Mesenteric fat pad (tissue), 1 donor: Measurements from ENCODE around the gene PIP5K1B. TPM values are rescaled to one million over a fixed set of nuclear protein-coding genes. Genes with fewer than 3 reads are reported as not detected.

Experiments
- DNase-seq: peaks from one replicate; pipeline ENCODE4 v3.0.0-alpha.2; 2020; ENCODE audit warnings: low spot score
- total RNA-seq: library from RNA; stranded (reverse); fragmentation: NEBNext Ultra II Directional; extraction: Animal tissue kit (Norgen Biotek cat#: 25700); gene quantifications from one replicate; pipeline ENCODE4 v1.2.1, GENCODE V29; 2021
- donor health status: DM: yes; HTN: yes; CAD: no.

PIP5K1B gene
- total RNA-seq, 1 donor from 2014 or later = 0.74 TPM

DNA sequence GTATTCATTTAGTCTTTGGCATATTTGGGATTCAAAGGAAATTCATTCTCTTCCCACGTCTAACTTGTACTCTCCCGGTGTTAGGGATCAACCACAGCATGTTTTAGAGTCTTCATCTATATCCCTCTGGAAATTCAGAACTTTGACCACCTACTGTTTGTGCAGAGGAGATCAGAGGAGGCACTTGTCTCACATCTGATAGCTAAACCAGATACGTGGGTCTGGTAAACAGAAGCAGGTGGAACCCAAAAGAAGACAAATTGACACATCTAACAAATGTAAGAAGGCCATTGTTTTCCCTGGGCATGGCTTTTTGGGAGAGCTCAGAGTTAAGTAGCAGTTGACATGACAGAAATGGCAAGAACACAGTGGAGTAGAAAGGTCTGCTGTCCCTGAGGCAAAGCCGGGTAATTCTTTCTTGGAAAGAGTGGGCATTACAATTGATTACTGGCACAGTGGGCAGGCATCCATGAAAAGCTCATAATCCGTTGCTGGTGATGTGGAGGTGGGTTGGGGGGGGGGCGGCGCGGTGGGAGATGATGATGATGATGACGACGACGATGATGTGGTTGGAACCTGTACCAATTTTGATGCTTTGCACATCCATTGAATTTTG, 27.5 kb downstream of the PIP5K1B start:
- no peak for DNase-seq

- DNase-seq = no peak
Observed at GRCh38 chr9:68733021-68733405, 28.0 kb downstream of the PIP5K1B start.

DNA sequence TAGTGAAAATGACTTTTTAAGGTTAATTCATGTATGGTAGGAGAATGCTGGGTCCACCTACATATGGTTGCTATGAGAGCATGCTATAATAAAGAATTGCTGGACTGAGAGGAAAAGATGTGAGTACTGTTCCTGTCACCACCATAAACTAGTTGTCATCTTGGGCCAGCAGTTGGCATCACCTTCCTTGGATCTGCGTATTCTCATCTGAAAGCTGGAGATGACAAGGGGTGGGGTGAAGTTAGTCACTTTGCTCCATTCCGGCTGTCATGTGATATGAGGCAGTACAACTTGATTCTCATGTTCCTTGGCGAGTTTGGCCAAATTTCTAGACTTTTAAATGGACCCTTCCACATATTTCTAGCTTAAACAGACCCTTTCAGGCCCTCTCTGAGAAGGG, 33.3 kb downstream of the PIP5K1B start:
- DNase-seq = no peak

GRCh38 chr9:68739621-68740174, 34.7 kb downstream of the PIP5K1B start:
- DNase-seq = no peak

- no peak for DNase-seq
Observed at GRCh38 chr9:68740561-68740960, 35.5 kb downstream of the PIP5K1B start.

DNA sequence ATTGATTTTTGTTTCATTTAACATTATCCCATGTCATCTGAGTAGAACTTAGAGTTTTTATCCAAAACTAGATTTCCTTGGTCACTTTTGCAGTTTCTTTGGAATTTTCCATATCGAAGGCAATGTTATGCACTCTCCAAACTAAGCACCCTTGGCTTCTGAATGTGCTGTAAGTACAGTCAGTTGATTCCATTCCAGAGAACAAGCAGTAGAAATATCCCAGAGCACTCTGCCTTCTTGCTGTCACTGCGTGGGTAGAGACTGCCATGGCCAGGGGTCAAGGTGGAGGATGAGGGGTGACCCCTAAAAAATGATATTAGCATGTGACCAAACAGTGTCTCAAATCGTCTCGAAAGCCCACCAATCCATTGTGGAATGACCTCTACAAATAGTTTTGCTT, 36.2 kb downstream of the PIP5K1B start:
- no peak for DNase-seq

GRCh38 chr9:68741704-68742332, 36.8 kb downstream of the PIP5K1B start:
- DNase-seq = no peak

GRCh38 chr9:68742333-68742730, 37.3 kb downstream of the PIP5K1B start:
- DNase-seq = no peak

- no peak for DNase-seq
Observed at GRCh38 chr9:68744426-68744825, 39.4 kb downstream of the PIP5K1B start.

DNA sequence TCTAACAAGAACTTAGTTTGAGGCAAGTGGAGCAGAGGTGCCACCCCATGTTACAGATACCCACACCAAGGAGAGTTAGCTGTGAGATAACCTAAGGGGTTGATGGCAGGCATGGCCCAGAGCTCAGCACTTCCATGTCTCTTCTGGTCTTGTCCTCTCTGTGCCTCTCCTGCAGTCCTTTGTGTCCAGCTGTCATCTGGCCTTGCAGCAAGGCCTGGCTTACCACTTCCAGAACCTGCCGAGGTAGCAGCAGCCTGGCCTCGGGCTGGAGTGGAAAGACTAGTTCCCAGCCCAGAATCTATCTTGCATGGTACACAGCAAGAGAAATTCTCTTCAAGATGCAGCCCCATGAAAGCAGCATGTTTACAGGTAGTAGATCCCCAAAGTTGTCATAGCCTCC, 41.5 kb downstream of the PIP5K1B start:
- no peak for DNase-seq

DNA sequence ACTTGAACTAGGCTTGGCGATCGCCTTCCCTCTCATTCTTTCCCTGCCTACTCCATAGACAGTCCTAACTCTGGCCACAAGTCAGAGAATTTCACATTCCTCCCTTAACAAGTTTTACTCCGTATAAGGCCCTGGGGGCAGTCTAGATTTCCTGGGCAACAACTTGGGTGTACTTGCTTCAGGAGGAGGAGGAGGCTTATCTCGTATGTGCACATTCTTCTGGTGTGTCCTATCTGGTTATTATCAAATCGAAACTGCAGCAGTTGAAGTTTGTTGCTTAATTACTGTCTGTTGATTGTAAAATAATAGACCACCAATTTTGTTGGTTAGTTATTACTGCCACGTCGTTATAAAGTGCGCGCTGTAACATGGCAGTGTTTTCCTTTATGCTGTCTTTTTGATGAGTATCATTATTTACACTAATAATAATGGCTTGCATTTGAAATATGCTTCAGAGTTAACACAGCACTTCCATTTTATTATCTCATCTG, 42.0 kb downstream of the PIP5K1B start:
- DNase-seq = no peak

DNA sequence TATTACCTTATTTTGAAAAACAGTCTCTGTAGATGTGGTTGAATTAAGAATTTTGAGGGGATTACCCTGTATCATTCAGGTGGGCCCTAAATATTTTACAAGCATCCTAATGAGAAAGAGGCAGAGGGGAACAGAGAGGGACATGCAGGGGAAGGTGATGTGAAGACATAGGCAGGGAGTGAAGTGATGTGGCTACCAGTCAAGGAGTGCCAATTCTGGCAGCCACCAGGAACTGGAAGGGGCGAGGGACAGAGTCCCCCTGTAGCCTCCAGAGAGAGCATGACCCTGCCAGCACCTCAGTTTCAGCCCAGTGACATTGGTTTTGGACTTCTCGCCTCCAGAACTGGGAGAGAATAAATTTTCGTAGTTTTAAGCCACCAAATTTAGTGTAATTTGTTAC, 44.1 kb downstream of the PIP5K1B start:
- DNase-seq = no peak

DNA sequence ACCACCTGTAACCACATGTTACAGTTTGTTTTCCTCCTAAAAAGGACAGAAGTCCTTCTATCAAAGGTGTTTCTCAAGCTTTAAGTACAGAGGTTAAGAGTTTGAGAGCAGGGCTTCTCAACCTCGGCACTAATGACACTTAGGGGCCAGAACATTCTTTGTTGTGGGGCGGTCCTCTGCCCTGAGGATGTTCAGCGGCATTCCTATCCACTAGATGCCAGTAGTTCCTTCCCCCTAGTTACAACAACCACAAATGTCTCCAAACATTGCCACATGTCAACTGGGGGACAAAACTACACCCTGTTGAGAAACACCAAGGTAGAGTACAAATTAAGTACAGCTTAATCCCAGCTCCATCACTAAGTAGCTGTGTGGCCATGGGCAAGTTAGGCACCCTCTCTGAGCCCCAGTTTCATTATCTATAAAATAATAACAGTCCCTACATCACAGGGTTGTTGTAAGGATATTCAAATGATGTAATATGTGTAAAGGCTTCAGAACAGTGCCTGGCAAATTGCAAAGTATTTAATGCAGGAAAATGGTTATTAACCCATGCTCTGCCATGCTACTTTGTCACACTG, 44.6 kb downstream of the PIP5K1B start:
- DNase-seq = no peak

GRCh38 chr9:68750255-68750654, 45.2 kb downstream of the PIP5K1B start:
- no peak for DNase-seq

DNA sequence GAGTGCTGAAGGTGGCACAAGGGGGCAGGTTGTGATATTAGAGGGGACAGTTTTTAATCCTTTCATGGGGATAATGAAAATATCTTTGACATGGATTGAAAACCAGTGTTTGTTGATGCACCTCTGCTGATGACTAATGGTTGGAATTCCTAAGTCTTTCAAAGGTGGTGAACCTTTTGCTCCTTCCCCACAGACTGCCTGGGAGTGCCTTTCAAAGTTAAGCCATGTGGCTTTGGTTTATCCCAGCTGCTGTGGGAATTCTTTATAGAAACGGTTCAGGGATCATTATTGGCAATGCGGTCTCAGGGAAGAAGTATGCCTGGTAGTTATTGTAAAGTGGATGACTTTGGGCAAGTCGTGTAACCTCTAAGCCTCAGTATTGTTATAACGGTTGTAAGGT, 45.7 kb downstream of the PIP5K1B start:
- DNase-seq = no peak

- DNase-seq = no peak
Observed at GRCh38 chr9:68751556-68751955, 46.5 kb downstream of the PIP5K1B start.

DNA sequence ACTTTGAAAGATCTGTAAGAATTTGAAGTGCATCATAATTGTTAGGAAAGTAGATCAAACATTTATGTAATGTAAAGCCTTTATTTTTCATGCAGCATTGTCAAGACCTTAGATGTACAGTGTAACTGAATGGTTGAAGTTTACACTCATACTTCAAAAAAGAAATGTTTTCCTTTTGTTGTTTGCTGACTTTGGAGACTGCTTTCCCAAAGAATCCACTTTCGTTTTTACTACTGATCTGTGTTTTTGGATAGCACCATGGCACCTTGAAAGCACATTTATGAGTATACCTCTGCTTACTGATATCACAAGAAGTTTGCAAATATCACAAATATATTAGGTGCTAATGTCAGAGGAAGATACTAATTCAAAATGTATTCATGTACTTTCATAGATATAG, 50.0 kb downstream of the PIP5K1B start:
- DNase-seq = no peak

GRCh38 chr9:68755752-68756151, 50.7 kb downstream of the PIP5K1B start:
- DNase-seq = no peak

GRCh38 chr9:68759981-68760673, 55.1 kb downstream of the PIP5K1B start:
- no peak for DNase-seq

GRCh38 chr9:68760674-68761333, 55.8 kb downstream of the PIP5K1B start:
- no peak for DNase-seq

DNA sequence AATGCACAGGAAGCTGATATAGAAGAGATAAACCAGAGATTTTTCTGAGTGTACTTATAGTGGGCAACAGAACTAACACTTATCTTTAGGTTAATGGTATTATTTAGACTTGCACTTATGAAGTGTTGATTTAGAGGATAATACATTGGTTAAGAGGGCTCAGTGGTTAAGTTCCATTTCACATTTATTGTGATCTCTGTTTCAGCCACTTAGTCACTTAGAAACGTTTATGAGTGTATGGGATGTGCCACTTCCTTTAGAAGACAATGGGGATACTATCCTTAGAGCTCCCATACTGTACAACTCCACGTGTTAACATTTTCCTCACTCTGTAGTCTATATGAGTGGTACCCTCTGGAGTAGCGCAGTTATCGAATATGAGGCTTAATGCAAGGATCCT, 57.5 kb downstream of the PIP5K1B start:
- DNase-seq = no peak
